A549 (cell line): ENCODE measurements around the gene CFAP61. TPM values are rescaled to one million over a fixed set of nuclear protein-coding genes. Genes with fewer than 3 reads are reported as not detected.

Experiments used
- ATAC-seq, 2 experiments: fragments of 200-7000 bp in 1 of 2; fragments of >200 bp in 1 of 2; cut with Nextera tagmentation in 1 of 2; cut with Tn5 transposase in 1 of 2; 3 replicates each; pipeline versions ENCODE4 v1.8.0 to v1.9.1; 2018 to 2020; ENCODE audit warnings: mild to moderate bottlenecking in 1 of 2, moderate library complexity in 1 of 2
- CTCF ChIA-PET: fragments of 300-600 bp; sonication (Branson Sonifier 250); formaldehyde crosslinking; extraction: SDS; loops from one replicate; lab custom pipeline; 2021; ENCODE audit warnings: antibody characterized with exemption, inconsistent platforms; lab: Yijun Ruan, JAX
- POLR2A ChIA-PET: fragments of 350-600 bp; formaldehyde crosslinking; extraction: SDS; loops from one replicate; lab custom pipeline; 2021; ENCODE audit warnings: antibody characterized with exemption, inconsistent platforms; lab: Yijun Ruan, JAX
- DNase-seq, 2 experiments: peaks; one replicate each; pipeline versions ENCODE4 v3.0.0 to v3.0.0-alpha.2; 2011 to 2016; ENCODE audit warnings: low read depth in 1 of 2, low spot score in 1 of 2
- FAIRE-seq: peaks from 2 replicates; lab custom pipeline; 2011; peaks lifted over from hg19 to GRCh38; lab: Jason Lieb, UNC
- H3K27ac ChIP-seq, 2 experiments: fragments of >200 bp; sonication (Bioruptor Twin); formaldehyde crosslinking; 3 replicates each; pipeline ENCODE4 v1.5.1; 2016 to 2017
- H3K4me1 ChIP-seq: fragments of >200 bp; sonication (Bioruptor Twin); formaldehyde crosslinking; 3 replicates; pipeline ENCODE4 v1.6.1; 2016
- H3K4me2 ChIP-seq: fragments of >200 bp; sonication (Bioruptor Twin); formaldehyde crosslinking; 3 replicates; pipeline ENCODE4 v1.6.1; 2016
- H3K4me3 ChIP-seq: fragments of >200 bp; sonication (Bioruptor Twin); formaldehyde crosslinking; 3 replicates; pipeline ENCODE4 v1.5.1; 2016
- H3K9me3 ChIP-seq: fragments of >200 bp; sonication (Bioruptor Twin); formaldehyde crosslinking; 3 replicates; pipeline ENCODE4 v1.6.1; 2016
- CEBPB ChIP-seq, 2 experiments: fragments of >200 bp in 1 of 2; sonication (Bioruptor Twin) in 1 of 2; formaldehyde crosslinking in 1 of 2; IDR thresholded peaks; 2 replicates each; pipeline ENCODE4 v1.6.1; 2012 to 2016
- ESRRA ChIP-seq: fragments of 150-350 bp; IDR thresholded peaks from 2 replicates; pipeline ENCODE4 v1.6.1; 2014; ENCODE audit warnings: mild to moderate bottlenecking, low read length, borderline replicate concordance
- FOSB ChIP-seq: fragments of 250-450 bp; sonication (Bioruptor Pico); IDR thresholded peaks from 2 replicates; pipeline ENCODE4 v1.5.0; 2020; ENCODE audit warnings: mild to moderate bottlenecking, moderate library complexity
- GATA3 ChIP-seq: IDR thresholded peaks from 2 replicates; pipeline ENCODE4 v1.6.1; 2012; ENCODE audit warnings: borderline replicate concordance
- HMGXB4 ChIP-seq: fragments of 250-450 bp; sonication (Bioruptor Pico); IDR thresholded peaks from 2 replicates; pipeline ENCODE4 v1.5.0; 2021; ENCODE audit warnings: mild to moderate bottlenecking, moderate library complexity, borderline replicate concordance
- JUN ChIP-seq, 2 experiments: fragments of >200 bp; sonication (Bioruptor Twin); formaldehyde crosslinking; IDR thresholded peaks; 2 replicates in 1 of 2; 3 replicates in 1 of 2; pipeline ENCODE4 v1.6.1; 2016 to 2017
- JUNB ChIP-seq: fragments of >200 bp; sonication (Bioruptor Twin); formaldehyde crosslinking; IDR thresholded peaks from 2 replicates; pipeline ENCODE4 v1.6.1; 2016
- KDM5A ChIP-seq: fragments of 200-600 bp; sonication (generic); IDR thresholded peaks from 2 replicates; pipeline ENCODE4 v1.6.1; 2016; ENCODE audit warnings: antibody characterized with exemption, mild to moderate bottlenecking
- MAFK ChIP-seq: fragments of 450-650 bp; IDR thresholded peaks from 2 replicates; pipeline ENCODE4 v1.6.1; 2014; ENCODE audit not compliant: partially characterized antibody
- PHF8 ChIP-seq: fragments of 200-600 bp; sonication (generic); IDR thresholded peaks from 2 replicates; pipeline ENCODE4 v1.6.1; 2016; ENCODE audit warnings: low read depth, mild to moderate bottlenecking, antibody characterized with exemption, moderate library complexity, borderline replicate concordance
- POLR2A ChIP-seq: IDR thresholded peaks from 2 replicates; pipeline ENCODE4 v1.6.1; 2012; ENCODE audit warnings: mild to moderate bottlenecking, low read length
- RARB ChIP-seq: fragments of 250-450 bp; sonication (Bioruptor Pico); IDR thresholded peaks from 2 replicates; pipeline ENCODE4 v1.8.0; 2021; ENCODE audit warnings: mild to moderate bottlenecking, moderate library complexity
- RCOR1 ChIP-seq: fragments of 150-350 bp; IDR thresholded peaks from 2 replicates; pipeline ENCODE4 v1.6.1; 2014; ENCODE audit warnings: antibody characterized with exemption, low read length, low read depth
- USF2 ChIP-seq: fragments of 450-650 bp; IDR thresholded peaks from 2 replicates; pipeline ENCODE4 v1.6.1; 2014; ENCODE audit warnings: antibody characterized with exemption
- ZFP36 ChIP-seq: fragments of 450-650 bp; IDR thresholded peaks from 2 replicates; pipeline ENCODE4 v1.6.1; 2014; ENCODE audit warnings: borderline replicate concordance; ENCODE audit not compliant: partially characterized antibody
- WGBS: methylation state at CpG from one replicate; pipeline ENCODE4 v1.1.6; 2017; ENCODE audit errors: missing lambda C conversion rate; 5-methylcytosine and 5-hydroxymethylcytosine counted together
- polyA plus RNA-seq, 4 experiments: library from polyadenylated mRNA; depleted of rRNA in 3 of 4; stranded (reverse); fragments of >200 nt; fragmentation: RNase III in 1 of 4; extraction: RNeasy Plus Mini Kit Qiagen cat#74134 plus additional on column Dnase treatment in 1 of 4; gene quantifications; 2 replicates in 3 of 4; 3 replicates in 1 of 4; pipeline ENCODE4 v1.2.3, GENCODE V29; 2011 to 2017
- TF ChIP-seq, protein P1 (sequence below): fragments of 200-600 bp; sonication (generic); IDR thresholded peaks from 2 replicates; pipeline ENCODE4 v1.6.1; 2016; ENCODE audit warnings: antibody characterized with exemption, mild to moderate bottlenecking, moderate library complexity
- TF ChIP-seq, protein P2 (sequence below): fragments of 150-350 bp; IDR thresholded peaks from 2 replicates; pipeline ENCODE4 v1.6.1; 2014; ENCODE audit warnings: low read depth, mild to moderate bottlenecking, low read length
- TF ChIP-seq, protein P3 (sequence below): IDR thresholded peaks from 2 replicates; pipeline ENCODE4 v1.6.1; 2012

Gene CFAP61
- polyA plus RNA-seq, 2 of the 4 experiments (the other 2 are of a cell fraction) = 0.39 to 0.70 TPM

DNA sequence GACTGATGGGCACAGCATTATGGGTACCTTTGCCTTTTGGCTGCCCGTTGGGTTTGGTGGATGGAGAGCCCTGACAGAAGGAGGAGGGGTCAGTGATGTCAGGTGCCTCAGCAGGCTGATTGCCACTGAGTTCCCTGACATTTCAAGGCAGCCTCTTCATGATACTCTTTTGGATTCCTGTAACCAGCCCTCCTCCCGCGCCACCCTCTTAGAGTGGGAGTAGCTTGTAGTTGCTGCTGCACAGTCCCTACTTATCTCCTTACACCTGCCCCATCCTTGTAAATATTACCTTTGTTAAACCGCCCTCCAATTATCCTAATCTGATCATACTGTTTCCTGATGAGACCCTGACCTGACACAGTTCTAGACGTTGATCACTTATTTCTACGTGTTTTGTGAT lies 140.0 kb downstream of the CFAP61 start:
- under 1% methylated on average over 6 of the region's 6 CpGs for WGBS
- ATAC-seq = no peak
- CTCF ChIA-PET = no interaction called here

DNA sequence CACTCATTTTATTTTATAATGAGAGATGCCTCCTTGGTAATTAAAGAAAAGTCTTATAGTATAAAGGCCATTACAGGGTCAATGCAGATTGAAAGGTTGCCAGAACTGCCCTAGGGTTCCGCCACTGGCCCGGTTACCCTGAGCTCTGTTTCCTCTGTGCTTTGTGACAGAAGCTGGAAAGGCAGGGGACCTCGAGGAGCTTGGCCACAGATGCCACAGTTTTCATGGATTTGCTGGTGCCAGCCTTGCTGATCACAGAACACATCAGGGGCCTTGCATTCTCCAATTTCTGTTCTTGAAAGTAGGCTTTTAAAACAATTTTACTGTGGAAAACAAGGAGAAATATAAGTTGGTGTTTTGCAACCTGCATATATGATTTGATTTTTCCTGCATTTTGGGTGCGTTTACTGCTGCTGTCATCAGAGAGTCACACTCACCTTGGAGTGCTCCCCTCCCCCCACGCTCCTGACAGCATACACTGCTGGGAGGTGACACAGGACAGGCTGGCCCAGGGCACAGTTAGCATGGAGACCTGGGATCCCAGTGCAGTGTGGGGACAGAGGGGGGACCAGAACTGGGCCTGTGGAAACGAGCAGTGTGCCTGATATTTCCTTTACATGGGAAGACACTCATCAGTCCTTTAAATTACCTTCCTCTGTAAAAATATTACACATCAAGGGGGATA lies 142.8 kb downstream of the CFAP61 start:
- H3K4me1 ChIP-seq = no peaks in the 10 kb centered on the region
- TF ChIP-seq, protein P1, sequence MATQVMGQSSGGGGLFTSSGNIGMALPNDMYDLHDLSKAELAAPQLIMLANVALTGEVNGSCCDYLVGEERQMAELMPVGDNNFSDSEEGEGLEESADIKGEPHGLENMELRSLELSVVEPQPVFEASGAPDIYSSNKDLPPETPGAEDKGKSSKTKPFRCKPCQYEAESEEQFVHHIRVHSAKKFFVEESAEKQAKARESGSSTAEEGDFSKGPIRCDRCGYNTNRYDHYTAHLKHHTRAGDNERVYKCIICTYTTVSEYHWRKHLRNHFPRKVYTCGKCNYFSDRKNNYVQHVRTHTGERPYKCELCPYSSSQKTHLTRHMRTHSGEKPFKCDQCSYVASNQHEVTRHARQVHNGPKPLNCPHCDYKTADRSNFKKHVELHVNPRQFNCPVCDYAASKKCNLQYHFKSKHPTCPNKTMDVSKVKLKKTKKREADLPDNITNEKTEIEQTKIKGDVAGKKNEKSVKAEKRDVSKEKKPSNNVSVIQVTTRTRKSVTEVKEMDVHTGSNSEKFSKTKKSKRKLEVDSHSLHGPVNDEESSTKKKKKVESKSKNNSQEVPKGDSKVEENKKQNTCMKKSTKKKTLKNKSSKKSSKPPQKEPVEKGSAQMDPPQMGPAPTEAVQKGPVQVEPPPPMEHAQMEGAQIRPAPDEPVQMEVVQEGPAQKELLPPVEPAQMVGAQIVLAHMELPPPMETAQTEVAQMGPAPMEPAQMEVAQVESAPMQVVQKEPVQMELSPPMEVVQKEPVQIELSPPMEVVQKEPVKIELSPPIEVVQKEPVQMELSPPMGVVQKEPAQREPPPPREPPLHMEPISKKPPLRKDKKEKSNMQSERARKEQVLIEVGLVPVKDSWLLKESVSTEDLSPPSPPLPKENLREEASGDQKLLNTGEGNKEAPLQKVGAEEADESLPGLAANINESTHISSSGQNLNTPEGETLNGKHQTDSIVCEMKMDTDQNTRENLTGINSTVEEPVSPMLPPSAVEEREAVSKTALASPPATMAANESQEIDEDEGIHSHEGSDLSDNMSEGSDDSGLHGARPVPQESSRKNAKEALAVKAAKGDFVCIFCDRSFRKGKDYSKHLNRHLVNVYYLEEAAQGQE = no peak
- TF ChIP-seq, protein P2, sequence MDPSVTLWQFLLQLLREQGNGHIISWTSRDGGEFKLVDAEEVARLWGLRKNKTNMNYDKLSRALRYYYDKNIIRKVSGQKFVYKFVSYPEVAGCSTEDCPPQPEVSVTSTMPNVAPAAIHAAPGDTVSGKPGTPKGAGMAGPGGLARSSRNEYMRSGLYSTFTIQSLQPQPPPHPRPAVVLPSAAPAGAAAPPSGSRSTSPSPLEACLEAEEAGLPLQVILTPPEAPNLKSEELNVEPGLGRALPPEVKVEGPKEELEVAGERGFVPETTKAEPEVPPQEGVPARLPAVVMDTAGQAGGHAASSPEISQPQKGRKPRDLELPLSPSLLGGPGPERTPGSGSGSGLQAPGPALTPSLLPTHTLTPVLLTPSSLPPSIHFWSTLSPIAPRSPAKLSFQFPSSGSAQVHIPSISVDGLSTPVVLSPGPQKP = no peak
- TF ChIP-seq JUNB (no peak), RCOR1 (no peak), GATA3 (no peak), RARB (no peak)
- ChIA-PET POLR2A (no interaction called here), CTCF (no interaction called here)
- FAIRE-seq (no peak), DNase-seq (no peak), ATAC-seq (no peak)
- H3K4me3 ChIP-seq = no peak overlapping the region
- H3K9me3 ChIP-seq = no peaks in the 10 kb centered on the region
- no peak overlapping the region for H3K4me2 ChIP-seq
- H3K27ac ChIP-seq = no peak overlapping the region
- 28% methylated on average over 6 of the region's 6 CpGs for WGBS

More for the DNA sequence above, 140.0 kb downstream of the CFAP61 start:
- TF ChIP-seq HMGXB4 (CRISPR knock-in tag) (no peak), JUN (IDR thresholded peaks at IDR 0.05) (no peak), PHF8 (no peak), CEBPB (IDR thresholded peaks at IDR 0.05) (no peak), USF2 (no peak), POLR2A (no peak), ESRRA (no peak), FOSB (CRISPR knock-in tag) (no peak), MAFK (no peak), KDM5A (no peak), ZFP36 (no peak)
- TF ChIP-seq, protein P1 = no peak
- TF ChIP-seq, protein P3, sequence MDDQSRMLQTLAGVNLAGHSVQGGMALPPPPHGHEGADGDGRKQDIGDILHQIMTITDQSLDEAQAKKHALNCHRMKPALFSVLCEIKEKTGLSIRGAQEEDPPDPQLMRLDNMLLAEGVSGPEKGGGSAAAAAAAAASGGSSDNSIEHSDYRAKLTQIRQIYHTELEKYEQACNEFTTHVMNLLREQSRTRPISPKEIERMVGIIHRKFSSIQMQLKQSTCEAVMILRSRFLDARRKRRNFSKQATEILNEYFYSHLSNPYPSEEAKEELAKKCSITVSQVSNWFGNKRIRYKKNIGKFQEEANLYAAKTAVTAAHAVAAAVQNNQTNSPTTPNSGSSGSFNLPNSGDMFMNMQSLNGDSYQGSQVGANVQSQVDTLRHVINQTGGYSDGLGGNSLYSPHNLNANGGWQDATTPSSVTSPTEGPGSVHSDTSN = no peak
- no peak for FAIRE-seq
- DNase-seq = no peak
- Histone ChIP-seq H3K27ac (no peak overlapping the region), H3K4me1 (no peaks in the 10 kb centered on the region), H3K4me3 (no peak overlapping the region), H3K9me3 (no peaks in the 10 kb centered on the region), H3K4me2 (no peak overlapping the region)
- POLR2A ChIA-PET = no interaction called here
